Astrocyte of the spinal cord (primary cell): ENCODE measurements around the gene NXF3.

ENCODE experiments used
- DNase-seq: peaks from one replicate; pipeline ENCODE4 v3.0.0; 2011; ENCODE audit warnings: low read depth, low spot score
- H3K4me3 ChIP-seq: 2 replicates; pipeline ENCODE4 v1.5.1; 2011; ENCODE audit warnings: low read depth, mild to moderate bottlenecking, low read length, moderate library complexity
- in situ Hi-C: cut with HindIII; loops from 2 replicates; pipeline ENCODE4 v1.10.0; 2017; ENCODE audit warnings: low sequenced_read_pairs
- TF ChIP-seq, protein P1 (sequence below): IDR thresholded peaks from 2 replicates; pipeline ENCODE4 v1.5.1; 2012; ENCODE audit warnings: low read depth, mild to moderate bottlenecking, low read length, inconsistent platforms

The NXF3 gene

DNA sequence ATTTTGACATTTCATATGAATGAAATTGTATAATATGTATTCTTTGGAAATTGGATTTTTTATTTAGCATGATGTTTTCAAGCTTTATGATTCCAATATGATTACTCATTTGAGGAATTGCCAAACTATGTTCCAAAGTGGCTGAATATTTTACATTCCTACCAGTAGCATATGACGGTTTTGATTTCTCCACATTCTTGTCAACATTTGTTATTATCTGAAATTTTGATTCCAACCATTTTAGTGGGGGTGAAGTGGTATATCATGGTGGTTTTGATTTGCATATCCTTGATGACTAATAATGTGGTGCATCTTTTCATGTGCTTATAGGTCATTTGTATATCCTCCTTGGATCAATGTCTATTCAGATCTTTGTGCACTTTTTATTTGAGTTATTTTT lies 26.3 kb downstream of the NXF3 start:
- no peak overlapping the region for H3K4me3 ChIP-seq
- in situ Hi-C loops, result no loop called here
- no peak for DNase-seq
- TF ChIP-seq, protein P1, sequence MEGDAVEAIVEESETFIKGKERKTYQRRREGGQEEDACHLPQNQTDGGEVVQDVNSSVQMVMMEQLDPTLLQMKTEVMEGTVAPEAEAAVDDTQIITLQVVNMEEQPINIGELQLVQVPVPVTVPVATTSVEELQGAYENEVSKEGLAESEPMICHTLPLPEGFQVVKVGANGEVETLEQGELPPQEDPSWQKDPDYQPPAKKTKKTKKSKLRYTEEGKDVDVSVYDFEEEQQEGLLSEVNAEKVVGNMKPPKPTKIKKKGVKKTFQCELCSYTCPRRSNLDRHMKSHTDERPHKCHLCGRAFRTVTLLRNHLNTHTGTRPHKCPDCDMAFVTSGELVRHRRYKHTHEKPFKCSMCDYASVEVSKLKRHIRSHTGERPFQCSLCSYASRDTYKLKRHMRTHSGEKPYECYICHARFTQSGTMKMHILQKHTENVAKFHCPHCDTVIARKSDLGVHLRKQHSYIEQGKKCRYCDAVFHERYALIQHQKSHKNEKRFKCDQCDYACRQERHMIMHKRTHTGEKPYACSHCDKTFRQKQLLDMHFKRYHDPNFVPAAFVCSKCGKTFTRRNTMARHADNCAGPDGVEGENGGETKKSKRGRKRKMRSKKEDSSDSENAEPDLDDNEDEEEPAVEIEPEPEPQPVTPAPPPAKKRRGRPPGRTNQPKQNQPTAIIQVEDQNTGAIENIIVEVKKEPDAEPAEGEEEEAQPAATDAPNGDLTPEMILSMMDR, result no peak

DNA sequence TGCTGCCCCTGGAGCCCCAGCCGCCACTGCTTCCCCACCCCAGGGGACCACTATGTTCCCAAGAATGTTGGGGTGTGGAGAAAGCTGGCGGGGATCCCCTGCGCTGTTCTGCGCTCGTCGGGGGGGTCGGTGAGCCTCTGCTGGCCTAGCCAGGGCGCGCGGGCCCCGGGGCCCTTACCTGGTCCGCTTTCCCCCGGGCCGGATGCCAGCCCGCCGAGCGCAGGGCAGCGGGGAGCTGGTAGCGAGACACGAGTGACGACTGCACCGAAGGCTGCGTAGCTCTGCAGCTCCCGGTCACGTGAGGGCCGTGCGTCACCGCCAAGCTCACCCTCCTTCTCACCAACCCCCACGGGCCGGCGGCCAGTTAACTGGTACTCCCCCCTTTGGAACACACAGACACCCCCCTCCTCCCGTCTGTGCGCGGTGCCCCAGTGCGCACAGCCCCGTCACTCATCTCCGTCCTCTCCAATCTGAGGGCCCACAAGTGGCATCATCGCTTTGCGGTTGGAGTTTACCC lies 29.0 kb downstream of the NXF3 start, which contains the start of gene BEX1:
TSS of gene BEX1 (minus strand) at position 254 of the 517 bp plus-strand sequence. CDS start 897 bp downstream, outside the sequence.
- TF ChIP-seq, protein P1, result no peak
- peak within 1 kb of the TSS; percentile 22 for H3K4me3 ChIP-seq
- in situ Hi-C loops, result no loop called here
- peak; percentile 3 for DNase-seq

DNA sequence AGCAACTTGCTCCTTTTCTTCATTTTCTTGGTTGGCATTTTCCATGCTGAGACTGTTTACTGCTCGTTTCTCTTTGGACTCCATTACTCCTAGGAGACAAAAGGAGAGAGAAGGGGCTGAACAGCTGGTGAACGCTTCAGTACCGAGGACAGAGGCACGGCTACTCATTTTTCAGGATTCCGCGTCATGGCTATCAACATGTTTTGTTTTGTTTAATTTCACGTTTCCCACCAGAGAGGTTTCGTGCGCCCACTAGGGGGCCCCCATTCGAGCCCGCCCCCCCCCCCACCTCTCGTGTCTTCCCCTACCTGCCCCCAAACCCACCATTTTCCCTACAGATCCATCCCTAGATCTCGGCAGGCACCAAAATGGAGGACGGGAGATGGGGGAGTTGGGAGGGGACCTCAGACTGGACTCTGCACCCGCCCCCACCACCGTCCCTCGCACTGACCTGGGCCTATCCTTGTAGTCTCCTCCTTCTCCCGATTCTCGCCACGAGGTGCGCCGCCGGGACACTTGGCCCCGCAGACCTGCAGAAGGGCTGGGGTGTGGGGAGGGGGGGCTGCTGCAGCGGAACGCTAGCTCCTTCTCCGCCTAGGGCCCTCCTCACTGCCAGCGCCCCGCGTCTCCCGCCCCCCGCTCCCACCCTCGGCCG lies 29.6 kb downstream of the NXF3 start:
- peak overlapping the region; percentile 22 for H3K4me3 ChIP-seq
- in situ Hi-C loops, result no loop called here
- TF ChIP-seq, protein P1, result no peak
- DNase-seq, result peak; percentile 14

DNA sequence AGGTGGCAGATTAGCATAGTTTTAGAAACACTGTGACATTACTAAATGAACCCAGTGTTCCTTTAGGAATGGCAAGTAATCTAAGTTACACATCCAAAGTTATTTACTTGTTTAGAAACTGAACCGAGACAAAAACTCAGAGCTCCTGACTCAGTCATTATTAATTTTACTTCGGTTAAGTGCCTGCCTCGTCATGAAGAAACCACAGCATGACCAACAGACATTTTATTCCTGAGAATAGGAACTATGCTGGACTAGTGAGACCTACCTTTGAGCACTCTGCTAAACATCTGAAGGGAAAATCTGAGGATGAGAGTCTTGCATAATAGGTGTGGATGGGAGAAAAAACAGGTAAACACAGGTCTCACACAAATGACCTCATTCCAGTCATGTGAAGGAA lies 31.5 kb downstream of the NXF3 start:
- no peak overlapping the region for H3K4me3 ChIP-seq
- TF ChIP-seq, protein P1, result no peak
- DNase-seq, result no peak
- in situ Hi-C loops, result no loop called here

DNA sequence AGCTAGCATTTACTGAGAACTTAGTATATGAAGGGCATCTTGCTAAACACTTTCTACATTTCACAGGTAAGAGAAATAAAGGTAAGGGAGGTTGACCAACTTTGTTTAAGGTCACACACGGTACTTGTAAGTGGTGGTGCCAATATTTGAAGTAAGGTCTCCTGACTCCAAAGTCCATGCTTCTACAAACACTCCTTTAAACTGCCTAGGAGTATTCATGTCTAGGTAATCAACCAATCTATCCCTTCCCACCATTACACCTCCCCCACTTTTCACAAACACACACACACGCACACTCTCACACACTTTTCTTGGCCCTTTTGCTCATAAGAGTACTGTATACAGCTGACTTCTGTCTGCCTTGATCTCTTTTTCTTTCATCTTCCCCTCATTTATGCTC lies 36.0 kb downstream of the NXF3 start:
- in situ Hi-C loops, result no loop called here

DNA sequence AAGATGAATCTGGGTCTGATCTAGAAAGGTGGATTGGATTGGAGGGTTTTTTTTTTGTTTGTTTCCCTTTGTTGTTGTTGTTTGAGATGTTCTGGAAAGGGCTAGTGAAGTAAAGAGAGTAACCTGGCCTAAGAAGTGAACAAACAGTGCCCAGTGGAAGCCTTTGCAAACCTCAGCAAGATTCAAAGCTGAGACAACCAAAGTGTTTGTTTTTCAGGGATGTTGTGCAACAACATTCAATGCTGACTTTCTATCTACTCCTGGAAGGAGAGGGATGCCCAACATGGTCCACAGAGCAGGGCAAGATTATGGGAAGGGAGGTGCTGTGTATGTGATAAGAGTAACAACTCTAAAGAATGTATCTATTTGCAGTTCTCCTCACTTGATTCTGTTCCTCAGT lies 40.3 kb downstream of the NXF3 start:
- H3K4me3 ChIP-seq, result no peak overlapping the region
- in situ Hi-C loops, result no loop called here
- TF ChIP-seq, protein P1, result no peak
- no peak for DNase-seq

More for the DNA sequence above, 36.0 kb downstream of the NXF3 start:
- TF ChIP-seq, protein P1, result no peak
- no peak overlapping the region for H3K4me3 ChIP-seq
- no peak for DNase-seq
